ENCODE data around the gene JARID2. TPM values are rescaled to one million over a fixed set of nuclear protein-coding genes. Genes with fewer than 3 reads are reported as not detected.

Gene JARID2
- total and polyA plus RNA-seq, 9 of the 15 experiments (the other 6 are each of a cell fraction or from before 2014, with no cell fraction given) = 5.0 to 29.0 (median 15.6) TPM

GRCh38 chr6:15499591-15499990 lies 253.7 kb downstream of the JARID2 start:
- DNase-seq (ENCODE audit: extremely low read depth in 1 of 4, low spot score in 3 of 4) (no peak), ATAC-seq (no peak), FAIRE-seq (peak; percentile 6)
- Histone ChIP-seq H3K36me3 (ENCODE audit: control insufficient read depth, insufficient read depth, low read length) (peaks cover 82% of the 10 kb centered on the region), H3K9me3 (replicated peaks; ENCODE audit: control insufficient read depth, insufficient read depth, low read depth, low read length) (no peaks in the 10 kb centered on the region), H3K9ac (ENCODE audit: insufficient read depth in 1 of 2, low read depth in 2 of 2, low read length in 2 of 2) (no peak overlapping the region), H2AFZ (ENCODE audit: low read depth, low read length) (no peak overlapping the region), H3K9me1 (ENCODE audit: control insufficient read depth, insufficient read depth, low read length) (no peaks in the 10 kb centered on the region), H3K27ac (ENCODE audit: extremely low read depth, low read depth, low read length) (no peak overlapping the region), H3K4me2 (ENCODE audit: insufficient read depth, low read length) (no peak overlapping the region), H3K79me2 (ENCODE audit: control insufficient read depth, insufficient read depth, low read length) (no peaks in the 10 kb centered on the region), H3K4me1 (replicated peaks in 1 of 2; ENCODE audit: control insufficient read depth in 2 of 2, insufficient read depth in 2 of 2, low read length in 2 of 2) (peaks cover 0 to 8% of the 10 kb centered on the region in 2 experiments; a peak in 3 of 5 replicates), H4K20me1 (replicated peaks; ENCODE audit: control insufficient read depth, insufficient read depth, low read length) (no peaks in the 10 kb centered on the region), H3K27me3 (ENCODE audit: control insufficient read depth in 2 of 2, insufficient read depth in 2 of 2, low read length in 2 of 2) (no peaks in the 10 kb centered on the region), H3K4me3 (no peak overlapping the region)
- 91% methylated on average over 9 of the region's 9 CpGs for WGBS (ENCODE audit: insufficient coverage, low coverage, missing lambda C conversion rate)
- in situ Hi-C loops (cut with MboI) (no loop called here), intact Hi-C loops (cut with micrococcal nuclease) (no loop called here)
- TF ChIP-seq HOMEZ (CRISPR knock-in tag; IDR thresholded peaks at IDR 0.05) = no peak
- no peak for TF ChIP-seq JUN (IDR thresholded peaks at IDR 0.05; ENCODE audit: borderline replicate concordance, low read depth, low read length)
- TF ChIP-seq JUN (CRISPR knock-in tag; IDR thresholded peaks at IDR 0.05; ENCODE audit: borderline replicate concordance) = no peak
- no peak for TF ChIP-seq AFF4 (CRISPR knock-in tag; IDR thresholded peaks at IDR 0.05)
- no peak for TF ChIP-seq ZNF395 (CRISPR knock-in tag; IDR thresholded peaks at IDR 0.05)
- TF ChIP-seq ZMIZ1 (IDR thresholded peaks at IDR 0.05; ENCODE audit: low read depth in 2 of 2, low read length in 2 of 2) = no peak
- TF ChIP-seq SMARCB1 (IDR thresholded peaks at IDR 0.05; ENCODE audit: insufficient read length, low read depth) = no peak
- no peak for TF ChIP-seq NR2F6 (CRISPR knock-in tag; IDR thresholded peaks at IDR 0.05)
- TF ChIP-seq KAT7 (CRISPR knock-in tag; IDR thresholded peaks at IDR 0.05; ENCODE audit: borderline replicate concordance) = no peak
- no peak for TF ChIP-seq RFX7 (CRISPR knock-in tag; IDR thresholded peaks at IDR 0.05)
- ChIA-PET POLR2A (no interaction called here), CTCF (ENCODE audit: low intra/inter-chr PET ratio) (no interaction called here)
- no TSS peak for BruUV-seq (replicated peaks)

Data from K562 (cell line).